ENCODE data around the gene DYNC1H1. TPM values are rescaled to one million over a fixed set of nuclear protein-coding genes. Genes with fewer than 3 reads are reported as not detected.

The DYNC1H1 gene
- total and polyA plus RNA-seq, 3 donors from 2014 or later = 313 to 691 (median 538) TPM

DNA sequence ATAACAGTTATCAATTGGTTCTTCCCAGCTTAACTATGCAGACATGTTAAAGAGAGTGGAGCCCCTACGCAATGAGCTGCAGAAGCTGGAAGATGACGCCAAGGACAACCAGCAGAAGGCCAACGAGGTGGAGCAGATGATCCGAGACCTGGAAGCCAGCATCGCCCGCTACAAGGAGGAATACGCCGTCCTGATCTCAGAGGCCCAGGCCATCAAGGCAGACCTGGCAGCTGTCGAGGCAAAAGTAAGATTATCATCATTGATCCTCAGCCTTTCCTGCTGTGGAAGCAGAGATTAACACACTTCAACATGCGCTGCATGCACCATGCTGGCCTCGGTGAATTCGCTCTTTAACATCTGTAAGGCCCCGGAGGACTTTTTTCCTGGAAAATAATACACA lies 68.9 kb downstream of the DYNC1H1 start:
- H3K36me3 ChIP-seq (ENCODE audit: low read depth, missing control alignments) = no peaks in the 10 kb centered on the region
- no peak overlapping the region for H3K27ac ChIP-seq
- no peaks in the 10 kb centered on the region for H3K27me3 ChIP-seq
- WGBS, 2 donors = 93 to 98% methylated on average over 7 to 13 of the region's 13 CpGs
- no peaks in the 10 kb centered on the region for H3K9me3 ChIP-seq
- H3K4me3 ChIP-seq = no peak overlapping the region
- no peaks in the 10 kb centered on the region for H3K4me1 ChIP-seq
- DNase-seq = no peak
- TF ChIP-seq POLR2A (IDR thresholded peaks at IDR 0.05) = no peak
- TF ChIP-seq, protein P1, sequence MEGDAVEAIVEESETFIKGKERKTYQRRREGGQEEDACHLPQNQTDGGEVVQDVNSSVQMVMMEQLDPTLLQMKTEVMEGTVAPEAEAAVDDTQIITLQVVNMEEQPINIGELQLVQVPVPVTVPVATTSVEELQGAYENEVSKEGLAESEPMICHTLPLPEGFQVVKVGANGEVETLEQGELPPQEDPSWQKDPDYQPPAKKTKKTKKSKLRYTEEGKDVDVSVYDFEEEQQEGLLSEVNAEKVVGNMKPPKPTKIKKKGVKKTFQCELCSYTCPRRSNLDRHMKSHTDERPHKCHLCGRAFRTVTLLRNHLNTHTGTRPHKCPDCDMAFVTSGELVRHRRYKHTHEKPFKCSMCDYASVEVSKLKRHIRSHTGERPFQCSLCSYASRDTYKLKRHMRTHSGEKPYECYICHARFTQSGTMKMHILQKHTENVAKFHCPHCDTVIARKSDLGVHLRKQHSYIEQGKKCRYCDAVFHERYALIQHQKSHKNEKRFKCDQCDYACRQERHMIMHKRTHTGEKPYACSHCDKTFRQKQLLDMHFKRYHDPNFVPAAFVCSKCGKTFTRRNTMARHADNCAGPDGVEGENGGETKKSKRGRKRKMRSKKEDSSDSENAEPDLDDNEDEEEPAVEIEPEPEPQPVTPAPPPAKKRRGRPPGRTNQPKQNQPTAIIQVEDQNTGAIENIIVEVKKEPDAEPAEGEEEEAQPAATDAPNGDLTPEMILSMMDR (IDR thresholded peaks at IDR 0.05) = no peak
- intact Hi-C loops (cut with DNase I; ENCODE audit: low total_unique reads) = no loop called here

DNA sequence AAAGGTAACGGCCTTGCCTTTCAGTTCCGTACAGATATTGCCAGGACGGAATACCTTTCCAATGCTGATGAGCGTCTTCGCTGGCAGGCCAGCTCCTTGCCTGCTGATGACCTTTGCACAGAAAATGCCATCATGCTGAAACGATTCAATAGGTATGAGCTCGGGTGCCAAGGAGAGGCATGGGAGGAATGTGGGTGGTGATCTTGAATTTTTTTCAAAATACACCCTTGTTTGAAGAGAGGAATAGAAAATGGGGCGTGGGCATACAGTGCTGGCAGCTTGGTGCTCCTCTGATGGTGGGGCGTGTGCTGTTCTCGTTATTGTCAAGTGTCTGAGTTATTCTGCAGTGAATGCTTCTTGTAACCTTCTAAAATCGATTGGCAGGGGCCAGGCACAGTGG lies 69.9 kb downstream of the DYNC1H1 start:
- Histone ChIP-seq H3K4me3 (no peak overlapping the region), H3K9me3 (no peaks in the 10 kb centered on the region), H3K27me3 (no peaks in the 10 kb centered on the region), H3K36me3 (ENCODE audit: low read depth, missing control alignments) (no peaks in the 10 kb centered on the region), H3K27ac (no peak overlapping the region), H3K4me1 (no peaks in the 10 kb centered on the region)
- 92 to 94% methylated on average over 11 of the region's 11 CpGs for WGBS, 2 donors
- no peak for DNase-seq
- TF ChIP-seq, protein P1 (IDR thresholded peaks at IDR 0.05) = no peak
- TF ChIP-seq POLR2A (IDR thresholded peaks at IDR 0.05) = no peak
- intact Hi-C loops (cut with DNase I; ENCODE audit: low total_unique reads) = no loop called here

DNA sequence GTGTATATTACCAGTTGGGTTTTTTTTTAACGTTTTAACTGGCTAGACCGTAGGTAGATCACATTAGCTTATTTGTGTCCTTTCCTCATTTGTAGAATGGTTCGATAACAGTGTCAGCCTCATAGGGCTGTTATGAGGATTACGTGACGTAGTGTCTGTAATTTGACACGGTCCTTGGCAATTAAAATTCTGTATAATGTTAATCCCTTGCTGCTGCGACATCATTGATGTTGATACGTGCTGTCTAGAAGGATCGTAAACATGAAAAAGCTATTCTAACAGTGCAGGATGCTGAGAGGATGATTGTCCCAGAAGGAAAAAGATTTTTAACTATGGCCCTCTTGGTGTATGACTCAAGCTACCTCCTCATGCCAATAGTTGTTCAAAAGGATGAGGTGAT lies 71.5 kb downstream of the DYNC1H1 start:
- WGBS, 2 donors = 94 to 96% methylated on average over 9 of the region's 9 CpGs
- H3K9me3 ChIP-seq = no peaks in the 10 kb centered on the region
- H3K36me3 ChIP-seq (ENCODE audit: low read depth, missing control alignments) = no peaks in the 10 kb centered on the region
- H3K4me1 ChIP-seq = no peaks in the 10 kb centered on the region
- H3K4me3 ChIP-seq = no peak overlapping the region
- no peaks in the 10 kb centered on the region for H3K27me3 ChIP-seq
- H3K27ac ChIP-seq = no peak overlapping the region
- intact Hi-C loops (cut with DNase I; ENCODE audit: low total_unique reads) = no loop called here
- TF ChIP-seq POLR2A (IDR thresholded peaks at IDR 0.05) = no peak
- TF ChIP-seq, protein P1 (IDR thresholded peaks at IDR 0.05) = no peak
- no peak for DNase-seq

DNA sequence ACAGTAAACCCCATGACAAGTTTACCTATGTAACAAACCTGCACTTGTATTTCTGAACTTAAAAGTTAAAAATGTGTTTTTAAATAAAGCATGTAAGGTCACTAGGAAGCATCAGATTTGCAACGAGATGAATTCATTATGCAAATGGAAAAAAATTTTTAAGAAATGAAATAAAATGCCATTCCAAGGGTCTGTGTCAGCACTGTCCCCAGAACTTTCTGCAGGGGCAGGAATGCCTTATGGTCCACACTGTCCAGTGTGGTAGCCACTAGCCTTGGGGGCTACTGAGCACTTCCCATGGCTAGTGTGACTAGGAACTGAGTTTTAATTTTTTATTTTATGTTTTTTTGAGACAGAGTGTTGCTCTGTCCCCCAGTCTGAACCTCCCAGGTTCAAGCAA lies 73.3 kb downstream of the DYNC1H1 start:
- Histone ChIP-seq H3K27me3 (no peaks in the 10 kb centered on the region), H3K36me3 (ENCODE audit: low read depth, missing control alignments) (no peaks in the 10 kb centered on the region), H3K4me1 (no peaks in the 10 kb centered on the region), H3K27ac (no peak overlapping the region), H3K4me3 (no peak overlapping the region), H3K9me3 (no peaks in the 10 kb centered on the region)
- TF ChIP-seq, protein P1 (IDR thresholded peaks at IDR 0.05) = no peak
- TF ChIP-seq POLR2A (IDR thresholded peaks at IDR 0.05) = no peak
- no peak for DNase-seq
- intact Hi-C loops (cut with DNase I; ENCODE audit: low total_unique reads) = no loop called here
- 48 to 70% methylated on average over 1 of the region's 1 CpG for WGBS, 2 donors

DNA sequence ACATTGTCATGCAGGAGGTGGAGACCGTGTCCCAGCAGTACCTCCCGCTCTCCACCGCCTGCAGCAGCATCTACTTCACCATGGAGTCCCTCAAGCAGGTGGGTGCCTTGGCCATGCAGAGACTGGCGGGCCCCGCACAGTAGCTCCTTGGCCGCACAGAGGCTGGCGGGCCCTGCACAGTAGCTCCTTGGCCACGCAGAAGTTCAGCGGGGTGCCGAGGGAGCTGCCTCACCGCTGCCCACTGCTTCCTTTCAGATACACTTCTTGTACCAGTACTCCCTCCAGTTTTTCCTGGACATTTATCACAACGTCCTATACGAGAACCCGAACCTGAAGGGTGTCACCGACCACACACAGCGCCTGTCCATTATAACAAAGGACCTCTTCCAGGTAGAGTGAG lies 74.8 kb downstream of the DYNC1H1 start:
- Histone ChIP-seq H3K4me3 (no peak overlapping the region), H3K36me3 (ENCODE audit: low read depth, missing control alignments) (no peaks in the 10 kb centered on the region), H3K27ac (no peak overlapping the region), H3K4me1 (no peaks in the 10 kb centered on the region), H3K9me3 (no peaks in the 10 kb centered on the region), H3K27me3 (no peaks in the 10 kb centered on the region)
- WGBS, 2 donors = 87 to 89% methylated on average over 12 to 16 of the region's 16 CpGs
- intact Hi-C loops (cut with DNase I; ENCODE audit: low total_unique reads) = no loop called here
- no peak for DNase-seq
- TF ChIP-seq, protein P1 (IDR thresholded peaks at IDR 0.05) = no peak
- TF ChIP-seq POLR2A (IDR thresholded peaks at IDR 0.05) = no peak
